Suppressor macrophage treated with lipopolysaccharide for 4 hours (primary cell): Measurements from ENCODE around the gene SLC41A1.

Experiments
- DNase-seq: peaks from one replicate; pipeline ENCODE4 v3.0.0-alpha.2; 2020

The SLC41A1 gene

GRCh38 chr1:205786601-205787000, 26.4 kb downstream of the SLC41A1 start:
- DNase-seq: no peak

GRCh38 chr1:205785446-205785845, 27.6 kb downstream of the SLC41A1 start:
- DNase-seq: no peak

- no peak for DNase-seq
Measured at GRCh38 chr1:205783904-205784303, 29.1 kb downstream of the SLC41A1 start.

- DNase-seq: no peak
Measured at GRCh38 chr1:205783433-205783795, 29.6 kb downstream of the SLC41A1 start.

- no peak for DNase-seq
Measured at GRCh38 chr1:205782627-205783432, 30.2 kb downstream of the SLC41A1 start.

- no peak for DNase-seq
Measured at GRCh38 chr1:205780335-205780734, 32.7 kb downstream of the SLC41A1 start.

GRCh38 chr1:205777994-205778393, 35.0 kb downstream of the SLC41A1 start:
- peak; percentile 47 for DNase-seq

GRCh38 chr1:205775717-205776056, 37.3 kb downstream of the SLC41A1 start:
- peak; percentile 76 for DNase-seq

- DNase-seq: peak; percentile 90
Measured at GRCh38 chr1:205775015-205775716, 37.8 kb downstream of the SLC41A1 start, which contains the start of gene RAB29. RAB29 (minus strand) TSS chr1:205775482; CDS start chr1:205774956, 526 bp downstream.

- peak; percentile 71 for DNase-seq
Measured at GRCh38 chr1:205774198-205775014, 38.6 kb downstream of the SLC41A1 start.

GRCh38 chr1:205772607-205773032, 40.4 kb downstream of the SLC41A1 start:
- peak; percentile 82 for DNase-seq

- DNase-seq: no peak
Measured at GRCh38 chr1:205770618-205771017, 42.4 kb downstream of the SLC41A1 start.

GRCh38 chr1:205769641-205770365, 43.2 kb downstream of the SLC41A1 start:
- DNase-seq: no peak

- DNase-seq: no peak
Measured at GRCh38 chr1:205767248-205767647, 45.8 kb downstream of the SLC41A1 start.

GRCh38 chr1:205766570-205766969, 46.4 kb downstream of the SLC41A1 start:
- DNase-seq: no peak

- DNase-seq: no peak
Measured at GRCh38 chr1:205766038-205766437, 47.0 kb downstream of the SLC41A1 start.

GRCh38 chr1:205764578-205764977, 48.4 kb downstream of the SLC41A1 start:
- DNase-seq: no peak

GRCh38 chr1:205763980-205764379, 49.0 kb downstream of the SLC41A1 start:
- no peak for DNase-seq

GRCh38 chr1:205760606-205761005, 52.4 kb downstream of the SLC41A1 start:
- peak; percentile 35 for DNase-seq

- DNase-seq: no peak
Measured at GRCh38 chr1:205756552-205756951, 56.4 kb downstream of the SLC41A1 start.

GRCh38 chr1:205754857-205755256, 58.1 kb downstream of the SLC41A1 start:
- DNase-seq: no peak

- DNase-seq: no peak
Measured at GRCh38 chr1:205751036-205751651, 61.9 kb downstream of the SLC41A1 start.
